Renal cortex interstitium (tissue), 11 donors: ENCODE measurements around the gene CTLA4. TPM values are rescaled to one million over a fixed set of nuclear protein-coding genes. Genes with fewer than 3 reads are reported as not detected.

Experiments
- DNase-seq, 11 donors: peaks; one replicate each; pipeline ENCODE4 v3.0.0-alpha.2; 2013; ENCODE audit warnings: low read depth in 9 of 11, low spot score in 4 of 11; ENCODE audit errors: extremely low read depth in 1 of 11
- polyA plus RNA-seq, 3 donors: library from polyadenylated mRNA; unstranded; fragments of 120-200 nt; gene quantifications; one replicate each; pipeline ENCODE4 v1.2.1, GENCODE V29; 2013; ENCODE audit not compliant: insufficient read length in 3 of 3

The CTLA4 gene
- polyA plus RNA-seq, 3 donors = 0.29 TPM; not detected in 2

DNA sequence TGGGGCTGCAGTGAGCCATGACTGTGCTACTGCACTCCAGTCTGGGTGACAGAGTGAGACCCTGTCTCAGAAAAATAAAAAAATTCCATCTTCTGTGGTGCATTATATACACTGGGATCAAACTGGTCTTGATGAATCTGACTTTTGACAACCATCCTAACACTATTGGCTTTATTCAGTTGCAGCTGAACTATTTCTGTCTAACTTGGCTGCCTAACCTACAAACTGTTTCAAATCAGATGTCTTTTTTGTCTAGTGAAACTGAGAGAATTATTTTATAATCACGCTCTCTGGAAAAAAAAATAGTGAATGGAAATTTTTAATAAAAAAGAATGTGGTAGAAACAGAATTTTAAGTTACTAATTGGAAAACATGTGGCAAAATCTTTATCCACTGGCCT is 15.0 kb downstream of the CTLA4 start:
- DNase-seq = no peak

DNA sequence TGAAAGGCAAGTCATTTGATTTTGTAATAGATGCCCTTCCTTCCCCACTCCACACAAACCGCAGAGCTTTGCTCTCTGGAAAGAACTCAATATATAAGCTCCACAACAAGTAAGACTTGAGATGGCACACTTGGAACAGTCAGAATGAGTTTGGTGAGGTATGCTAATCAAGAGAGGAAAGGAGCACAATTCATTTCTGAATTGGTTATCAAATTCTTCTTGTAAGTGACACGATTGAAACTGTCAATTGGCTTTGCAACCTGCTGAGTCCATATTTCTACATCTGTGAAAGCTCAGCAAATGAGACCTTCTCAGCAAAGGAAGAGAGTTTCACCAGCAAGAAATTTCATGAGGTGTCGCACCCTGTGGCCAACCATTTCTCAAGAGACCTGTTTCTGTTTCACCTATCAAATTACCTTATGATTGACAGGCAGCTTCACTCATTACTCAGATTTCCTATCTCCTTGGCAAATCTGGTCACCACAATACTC is 19.1 kb downstream of the CTLA4 start:
- DNase-seq = no peak

DNA sequence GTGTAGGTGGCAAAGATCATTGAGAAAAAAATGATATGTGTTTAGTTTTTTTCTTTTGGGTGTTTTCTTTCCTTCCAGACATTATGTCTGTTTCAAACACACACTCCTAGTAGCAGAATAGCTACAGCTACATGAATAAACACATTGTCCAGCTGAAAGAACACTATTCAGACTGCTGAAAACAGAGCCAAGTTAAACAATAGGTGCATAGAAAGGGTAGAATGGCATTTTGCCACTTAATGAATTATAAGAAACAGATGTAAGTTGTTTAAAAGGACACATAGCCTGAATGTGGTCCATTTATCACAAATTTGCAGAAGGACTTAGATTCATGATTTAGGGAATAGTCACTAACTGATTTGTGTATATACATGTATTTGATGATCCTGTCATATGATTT is 20.1 kb downstream of the CTLA4 start:
- no peak for DNase-seq

- DNase-seq = no peak
Observed at GRCh38 chr2:203889542-203889941, 22.0 kb downstream of the CTLA4 start.

DNA sequence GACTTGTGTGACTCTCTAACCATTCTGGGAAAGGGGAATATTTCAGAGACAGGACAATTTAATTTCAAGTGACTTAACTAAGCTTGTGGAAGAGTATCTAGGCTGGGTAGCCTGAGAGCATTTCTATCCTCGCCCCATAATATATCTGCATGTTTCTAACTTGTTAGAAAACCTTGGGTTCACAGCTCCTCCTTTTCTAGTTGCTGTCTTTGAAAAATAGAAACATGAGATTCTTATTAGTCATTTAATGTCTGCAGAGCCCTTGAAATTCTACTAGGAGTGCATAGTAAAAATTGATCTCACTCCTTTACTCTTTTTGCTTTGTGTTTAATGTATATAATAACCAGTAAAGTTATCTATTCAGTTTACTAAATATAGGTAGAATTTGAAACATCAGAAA is 22.4 kb downstream of the CTLA4 start:
- DNase-seq = no peak

DNA sequence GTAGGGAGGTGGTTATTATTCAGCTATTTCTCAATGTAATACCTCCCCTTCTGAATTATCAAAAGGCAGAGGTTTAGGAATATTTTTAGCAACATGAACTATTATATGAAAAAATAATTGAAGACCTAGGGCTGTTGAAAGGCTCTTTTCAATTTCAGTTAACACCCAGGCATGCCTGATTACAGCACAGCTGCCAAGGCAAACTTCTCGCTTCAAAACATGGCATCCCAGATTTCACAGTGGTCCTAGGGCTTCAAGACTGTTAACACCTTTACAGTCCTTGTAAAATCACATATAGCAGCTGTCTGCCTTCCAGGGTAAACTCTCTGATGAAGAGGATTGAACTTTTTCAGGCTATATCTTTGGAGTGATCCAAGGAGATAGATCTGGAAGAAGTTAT is 23.2 kb downstream of the CTLA4 start:
- no peak for DNase-seq

DNA sequence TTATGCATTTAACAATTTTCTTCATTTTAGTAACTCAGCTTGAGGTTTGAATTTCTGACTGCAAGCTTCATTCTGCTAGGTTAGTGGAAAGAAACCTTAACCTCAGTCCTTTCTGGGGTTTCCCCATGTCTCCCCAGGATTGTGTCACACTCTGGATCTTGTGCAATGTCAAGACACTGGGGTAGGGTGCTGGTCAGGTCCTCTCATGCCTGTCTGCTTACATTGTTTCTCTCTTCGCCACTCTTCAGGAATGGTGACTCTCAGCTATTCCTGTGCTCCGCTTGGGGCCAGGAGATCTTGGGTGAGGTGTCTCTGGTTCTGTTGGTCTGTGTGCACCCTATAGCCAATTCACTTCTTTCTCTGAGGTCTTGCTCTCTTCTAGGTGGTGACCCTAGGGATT is 23.9 kb downstream of the CTLA4 start:
- no peak for DNase-seq

GRCh38 chr2:203892207-203892606 is 24.6 kb downstream of the CTLA4 start:
- no peak for DNase-seq

- peak in 3 of 11 donors; percentile 10 to 21 (median 19) for DNase-seq
Observed at GRCh38 chr2:203893401-203893800, 25.8 kb downstream of the CTLA4 start.

DNA sequence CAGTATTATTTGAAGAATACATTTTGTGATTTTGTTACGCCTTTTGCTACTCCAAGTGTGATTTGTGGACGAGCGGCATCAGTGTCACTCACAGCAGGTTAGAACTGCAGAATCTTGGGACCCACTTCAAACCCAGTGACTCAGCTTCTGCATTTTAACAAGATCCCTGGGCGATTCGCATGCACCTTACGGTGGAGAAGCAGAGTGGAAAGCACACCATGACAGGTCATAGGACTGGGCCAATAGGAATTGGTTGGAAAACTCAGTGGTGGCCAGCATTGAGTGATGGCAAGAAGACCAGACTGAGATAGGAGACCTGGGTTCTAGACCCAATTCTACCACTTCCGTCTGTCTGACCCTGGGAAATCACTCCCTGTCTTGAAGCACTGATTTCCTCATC is 26.3 kb downstream of the CTLA4 start:
- DNase-seq = no peak

DNA sequence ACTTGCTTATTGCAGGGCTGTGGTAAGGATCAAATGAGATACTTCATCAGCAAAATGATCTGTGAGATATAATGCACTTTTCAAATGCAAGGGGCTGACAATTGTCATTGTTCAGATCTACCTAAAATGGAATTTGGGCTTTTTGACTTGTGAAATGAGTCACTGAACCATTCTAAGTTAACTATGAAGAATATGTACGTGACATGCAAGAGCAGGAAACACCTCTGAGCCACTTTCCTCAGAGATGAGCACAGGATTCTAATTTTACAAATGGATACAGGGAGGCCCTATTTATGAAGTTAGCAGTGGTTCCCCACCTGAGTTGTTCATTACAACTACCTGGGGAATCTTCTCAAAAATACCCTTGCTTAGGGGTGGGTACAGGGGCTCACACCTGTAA is 26.7 kb downstream of the CTLA4 start:
- no peak for DNase-seq

- DNase-seq = no peak
Observed at GRCh38 chr2:203897544-203897943, 30.0 kb downstream of the CTLA4 start.

DNA sequence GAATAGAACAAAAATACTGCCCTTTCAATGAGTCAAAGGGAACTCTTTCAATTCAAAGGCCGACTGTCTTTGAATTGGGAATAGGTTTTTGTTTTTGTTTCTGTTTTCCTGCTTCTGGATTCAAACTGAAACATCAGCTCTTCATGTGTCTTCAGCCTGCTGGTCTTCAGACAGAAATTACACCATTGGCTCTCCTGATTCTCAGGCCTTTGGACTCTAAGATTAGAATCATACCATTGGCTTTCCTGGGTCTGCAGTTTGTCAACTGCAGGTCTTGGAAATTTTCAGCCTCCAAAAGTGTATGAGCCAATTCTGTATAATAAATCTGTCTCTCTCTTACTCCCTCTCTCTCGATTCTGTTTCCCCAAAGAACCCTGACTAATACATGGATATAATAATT is 31.1 kb downstream of the CTLA4 start:
- no peak for DNase-seq

DNA sequence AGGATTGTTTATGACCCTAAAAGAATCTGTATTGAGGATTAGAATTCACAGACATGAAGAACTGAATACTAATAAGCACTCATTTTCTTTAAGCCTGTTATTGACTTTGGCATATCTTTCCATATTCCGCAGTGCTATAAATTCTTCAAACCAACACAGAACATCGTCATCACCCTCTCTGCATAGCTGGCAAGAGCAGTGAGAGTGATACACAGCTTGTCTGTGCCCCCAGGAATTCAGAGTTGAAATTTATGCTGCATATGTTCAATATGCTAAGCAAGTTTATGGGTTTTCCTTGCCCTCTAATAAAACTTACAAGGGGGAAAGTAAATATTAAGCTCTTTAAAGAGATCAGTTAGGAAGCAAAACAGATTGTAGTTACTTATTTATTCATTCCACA is 32.7 kb downstream of the CTLA4 start:
- peak in 4 of 11 donors; percentile 23 to 33 (median 24) for DNase-seq

- DNase-seq = no peak
Observed at GRCh38 chr2:203904022-203904421, 36.5 kb downstream of the CTLA4 start.

DNA sequence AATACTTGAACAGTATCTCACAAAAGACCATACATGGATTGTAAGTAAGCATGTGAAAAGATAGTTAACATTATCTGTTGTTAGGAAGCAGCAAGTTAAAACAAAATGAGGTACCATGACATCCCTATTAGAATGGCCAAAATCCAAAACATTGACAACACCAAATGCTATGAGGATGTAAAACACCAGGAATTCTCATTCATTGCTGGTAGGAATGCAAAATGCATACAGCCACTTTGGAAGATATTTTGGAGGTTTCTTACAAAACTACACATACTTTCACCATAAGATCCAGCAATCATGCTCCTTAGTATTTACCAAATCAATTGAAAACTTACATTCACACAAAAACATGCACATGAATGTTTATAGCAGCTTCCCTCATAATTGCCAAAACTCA is 38.1 kb downstream of the CTLA4 start:
- no peak for DNase-seq

GRCh38 chr2:203908066-203908796 is 40.7 kb downstream of the CTLA4 start:
- DNase-seq = no peak

DNA sequence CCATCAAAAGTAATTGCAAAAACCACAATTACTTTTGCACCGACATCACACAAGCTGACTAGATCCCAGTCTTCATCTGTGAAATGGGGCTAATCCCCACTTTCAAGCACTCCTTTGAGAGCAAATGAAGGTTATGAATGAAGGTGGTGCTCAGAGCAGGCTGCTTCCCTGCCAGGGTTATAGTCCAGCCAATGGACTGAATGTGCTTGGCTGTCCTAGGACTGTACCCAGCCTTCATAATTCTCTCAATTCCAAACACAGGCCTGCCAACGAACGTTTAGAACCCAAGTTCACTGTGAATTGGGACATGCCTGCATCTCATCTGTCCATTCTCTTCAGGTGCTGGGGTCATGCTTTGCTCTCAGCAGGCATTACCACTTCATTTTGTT is 41.2 kb downstream of the CTLA4 start:
- no peak for DNase-seq

DNA sequence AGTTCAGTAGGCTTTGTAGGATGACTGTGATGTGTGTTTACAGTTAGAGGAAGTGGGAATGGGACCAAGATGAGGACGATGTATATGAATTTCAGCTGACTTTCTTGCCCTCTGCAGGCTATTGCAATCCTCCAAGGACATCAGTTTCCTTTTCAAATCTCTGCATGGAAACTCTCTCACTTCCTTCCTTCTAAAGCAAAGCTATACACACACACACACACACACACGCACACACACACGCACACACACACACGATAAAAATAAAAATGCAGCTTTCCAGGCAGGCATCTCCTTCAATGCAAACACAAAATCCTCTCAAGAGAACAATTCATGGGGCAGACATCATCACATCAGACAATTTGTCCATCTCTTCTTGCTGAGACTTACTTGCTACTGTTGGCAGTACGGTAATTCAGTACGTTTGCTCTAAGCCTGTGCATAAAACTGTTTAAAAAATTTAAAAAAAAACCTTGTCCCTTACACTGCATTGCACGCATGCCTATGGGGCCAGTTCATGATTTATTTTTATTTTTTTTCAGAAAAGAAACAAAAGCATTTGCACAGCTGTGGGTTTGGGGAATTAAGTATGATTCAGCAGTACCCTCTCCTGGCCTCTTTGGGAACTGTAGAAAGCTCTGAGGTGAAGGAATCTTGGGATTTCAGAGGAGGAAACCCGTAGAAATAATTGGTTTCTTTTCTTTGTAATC is 41.8 kb downstream of the CTLA4 start:
- DNase-seq = peak in 6 of 11 donors; percentile 34 to 67 (median 44)

- no peak for DNase-seq
Observed at GRCh38 chr2:203909974-203910373, 42.4 kb downstream of the CTLA4 start.

DNA sequence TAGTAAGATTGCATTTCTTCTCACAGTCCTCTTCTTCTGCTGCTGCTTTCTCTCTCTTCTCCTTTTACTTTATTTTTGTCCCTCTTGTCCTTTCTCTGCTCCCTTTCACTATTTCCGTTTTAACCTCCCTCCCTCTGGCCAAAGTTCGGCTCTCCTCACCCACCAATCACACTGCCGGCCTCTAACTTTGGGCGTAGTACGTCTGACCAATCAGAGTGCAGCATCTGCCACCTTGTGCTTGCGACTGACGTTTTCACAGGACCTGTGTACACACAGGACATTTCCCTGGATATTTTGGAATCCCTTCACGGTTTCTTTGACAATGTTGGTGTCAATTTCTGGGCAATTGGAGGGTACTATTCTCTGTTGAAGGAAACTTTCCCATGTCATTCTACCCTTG is 46.4 kb downstream of the CTLA4 start:
- DNase-seq = no peak
